Epithelial cell of proximal tubule (primary cell): Measurements from ENCODE around the gene COL9A3. TPM values are rescaled to one million over a fixed set of nuclear protein-coding genes. Genes with fewer than 3 reads are reported as not detected.

Source experiments
- DNase-seq: peaks from one replicate; pipeline ENCODE4 v3.0.0-alpha.2; 2011; ENCODE audit warnings: low read depth
- H3K4me3 ChIP-seq: 2 replicates; pipeline ENCODE4 v1.5.1; 2011; ENCODE audit warnings: low read depth, mild to moderate bottlenecking, low read length
- total RNA-seq: library from RNA; depleted of rRNA; stranded (reverse); fragments of >200 nt; gene quantifications from 2 replicates; pipeline ENCODE4 v1.2.3, GENCODE V29; 2015
- TF ChIP-seq, protein P1 (sequence below): conservative IDR thresholded peaks from 2 replicates; pipeline ENCODE4 v1.5.1; 2012; ENCODE audit warnings: low read depth, mild to moderate bottlenecking, low read length

The COL9A3 gene
- total RNA-seq, 1 donor from 2014 or later = 2.8 TPM

DNA sequence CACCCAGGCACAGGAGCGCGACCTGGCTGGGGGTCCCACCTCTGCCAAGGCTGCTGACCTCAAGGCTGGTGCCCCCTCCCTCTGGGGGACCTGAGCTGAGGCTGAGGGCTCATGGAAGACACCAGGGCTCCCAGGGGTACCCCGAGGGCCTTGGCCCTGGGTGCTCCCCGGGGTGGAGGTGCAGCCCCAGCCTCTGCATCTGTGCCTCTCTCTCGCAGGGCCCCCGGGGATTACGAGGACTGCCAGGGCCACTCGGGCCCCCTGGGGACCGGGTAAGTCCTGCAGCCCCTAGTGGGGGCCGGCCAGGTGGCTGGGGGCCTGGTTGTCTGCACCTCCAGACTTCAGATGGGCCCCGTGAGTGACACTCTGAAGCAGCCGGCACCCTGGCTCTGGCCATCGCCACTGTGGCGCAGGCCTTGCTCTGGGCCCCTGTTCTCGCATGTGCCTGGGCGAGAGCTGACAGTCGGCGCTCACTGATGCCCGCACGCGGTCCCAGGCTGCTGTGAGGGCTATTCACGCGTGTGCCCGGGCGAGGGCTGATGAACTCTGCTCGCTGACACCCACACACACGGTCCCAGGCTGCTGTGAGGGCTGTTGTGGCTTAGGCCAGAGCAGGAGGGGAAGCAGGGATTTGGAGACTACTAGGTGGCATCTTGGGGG, 9.3 kb downstream of the COL9A3 start:
- DNase-seq = no peak
- TF ChIP-seq, protein P1, sequence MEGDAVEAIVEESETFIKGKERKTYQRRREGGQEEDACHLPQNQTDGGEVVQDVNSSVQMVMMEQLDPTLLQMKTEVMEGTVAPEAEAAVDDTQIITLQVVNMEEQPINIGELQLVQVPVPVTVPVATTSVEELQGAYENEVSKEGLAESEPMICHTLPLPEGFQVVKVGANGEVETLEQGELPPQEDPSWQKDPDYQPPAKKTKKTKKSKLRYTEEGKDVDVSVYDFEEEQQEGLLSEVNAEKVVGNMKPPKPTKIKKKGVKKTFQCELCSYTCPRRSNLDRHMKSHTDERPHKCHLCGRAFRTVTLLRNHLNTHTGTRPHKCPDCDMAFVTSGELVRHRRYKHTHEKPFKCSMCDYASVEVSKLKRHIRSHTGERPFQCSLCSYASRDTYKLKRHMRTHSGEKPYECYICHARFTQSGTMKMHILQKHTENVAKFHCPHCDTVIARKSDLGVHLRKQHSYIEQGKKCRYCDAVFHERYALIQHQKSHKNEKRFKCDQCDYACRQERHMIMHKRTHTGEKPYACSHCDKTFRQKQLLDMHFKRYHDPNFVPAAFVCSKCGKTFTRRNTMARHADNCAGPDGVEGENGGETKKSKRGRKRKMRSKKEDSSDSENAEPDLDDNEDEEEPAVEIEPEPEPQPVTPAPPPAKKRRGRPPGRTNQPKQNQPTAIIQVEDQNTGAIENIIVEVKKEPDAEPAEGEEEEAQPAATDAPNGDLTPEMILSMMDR = no peak
- H3K4me3 ChIP-seq = no peak overlapping the region

DNA sequence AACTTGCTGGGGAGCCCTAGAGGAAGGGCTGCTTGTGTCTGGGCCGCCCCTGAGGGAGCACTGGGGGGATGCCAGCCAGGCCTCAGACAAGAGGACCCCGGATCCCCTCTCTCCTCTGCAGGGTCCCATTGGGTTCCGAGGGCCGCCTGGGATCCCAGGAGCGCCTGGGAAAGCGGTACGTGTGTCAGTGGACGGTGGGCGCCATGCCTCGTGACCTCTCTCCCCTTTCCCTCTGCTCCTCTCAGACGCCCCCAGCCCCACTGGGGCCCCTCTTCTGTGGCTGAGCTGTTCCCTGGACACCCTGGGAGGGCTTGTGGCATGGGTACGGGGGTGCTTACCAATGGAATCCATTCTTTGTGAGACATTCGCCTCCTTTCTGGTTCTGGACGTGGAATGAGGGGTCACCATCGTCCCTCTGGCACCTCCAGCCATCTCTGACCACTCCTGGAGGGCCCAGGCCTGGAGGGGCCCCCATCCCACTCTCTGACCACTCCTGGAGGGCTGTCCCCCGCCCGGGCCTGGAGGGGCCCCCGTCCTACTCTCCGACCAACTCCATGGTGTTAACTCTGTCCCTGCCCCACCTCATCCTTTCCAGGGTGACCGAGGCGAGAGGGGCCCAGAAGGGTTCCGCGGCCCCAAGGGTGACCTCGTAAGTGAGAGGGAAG, 9.9 kb downstream of the COL9A3 start:
- no peak for DNase-seq
- TF ChIP-seq, protein P1 = no peak
- H3K4me3 ChIP-seq = no peak overlapping the region

DNA sequence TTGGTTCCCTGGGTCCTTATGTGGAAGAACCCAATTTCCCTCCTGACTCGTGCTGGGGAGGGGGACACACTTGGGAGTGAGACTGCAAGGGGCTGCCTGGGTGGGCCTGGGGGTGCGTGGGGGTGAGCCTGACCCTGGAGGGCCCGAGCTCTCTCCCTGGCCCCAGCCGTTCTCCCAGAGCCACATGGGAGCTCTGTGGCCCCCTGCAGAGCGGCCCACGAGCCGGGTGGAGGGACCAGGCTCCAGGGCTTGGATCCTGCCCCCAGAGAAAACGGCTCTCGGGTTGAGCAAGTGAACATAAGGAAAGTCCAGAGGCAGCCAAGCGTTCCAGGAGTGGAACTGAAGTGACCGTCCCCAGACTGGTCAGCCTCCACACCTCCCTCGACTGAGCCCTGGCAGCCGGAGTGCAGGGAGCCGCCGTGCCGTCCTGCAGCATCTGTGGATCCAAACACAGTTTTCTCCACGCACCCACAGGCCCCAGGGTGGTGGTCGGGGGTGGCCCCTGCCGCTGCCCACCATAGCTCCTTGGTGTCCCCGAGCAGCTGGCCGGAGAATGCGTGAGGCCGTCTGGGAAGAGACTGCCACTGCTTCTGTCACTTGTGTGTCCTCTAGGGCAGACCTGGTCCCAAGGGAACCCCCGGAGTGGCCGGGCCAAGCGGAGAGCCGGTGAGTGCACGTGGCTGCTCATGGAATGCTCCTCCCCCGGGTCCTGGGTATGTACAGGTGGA, 10.6 kb downstream of the COL9A3 start:
- TF ChIP-seq, protein P1 = no peak
- no peak overlapping the region for H3K4me3 ChIP-seq
- no peak for DNase-seq

DNA sequence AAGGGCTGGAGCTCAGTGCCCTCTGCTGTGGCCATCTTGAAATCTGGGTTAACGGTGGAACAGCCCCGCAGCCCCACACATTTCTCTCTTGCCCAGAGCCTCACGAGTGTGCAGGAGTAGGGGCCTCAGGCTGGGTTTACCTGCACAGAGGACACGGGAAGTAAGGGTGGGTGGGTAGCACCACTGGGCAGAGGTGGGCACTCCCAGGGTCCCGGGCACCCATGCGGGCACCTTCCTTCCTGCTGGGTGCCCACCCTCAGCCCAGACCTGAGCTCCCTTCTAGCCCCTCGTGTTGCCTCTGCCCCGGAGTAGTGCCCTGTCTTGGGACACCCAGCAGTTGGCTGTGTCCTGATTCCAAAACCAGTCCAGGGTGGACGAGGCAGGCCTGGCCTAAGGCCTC, 11.2 kb downstream of the COL9A3 start:
- DNase-seq = no peak
- TF ChIP-seq, protein P1 = no peak
- no peak overlapping the region for H3K4me3 ChIP-seq

DNA sequence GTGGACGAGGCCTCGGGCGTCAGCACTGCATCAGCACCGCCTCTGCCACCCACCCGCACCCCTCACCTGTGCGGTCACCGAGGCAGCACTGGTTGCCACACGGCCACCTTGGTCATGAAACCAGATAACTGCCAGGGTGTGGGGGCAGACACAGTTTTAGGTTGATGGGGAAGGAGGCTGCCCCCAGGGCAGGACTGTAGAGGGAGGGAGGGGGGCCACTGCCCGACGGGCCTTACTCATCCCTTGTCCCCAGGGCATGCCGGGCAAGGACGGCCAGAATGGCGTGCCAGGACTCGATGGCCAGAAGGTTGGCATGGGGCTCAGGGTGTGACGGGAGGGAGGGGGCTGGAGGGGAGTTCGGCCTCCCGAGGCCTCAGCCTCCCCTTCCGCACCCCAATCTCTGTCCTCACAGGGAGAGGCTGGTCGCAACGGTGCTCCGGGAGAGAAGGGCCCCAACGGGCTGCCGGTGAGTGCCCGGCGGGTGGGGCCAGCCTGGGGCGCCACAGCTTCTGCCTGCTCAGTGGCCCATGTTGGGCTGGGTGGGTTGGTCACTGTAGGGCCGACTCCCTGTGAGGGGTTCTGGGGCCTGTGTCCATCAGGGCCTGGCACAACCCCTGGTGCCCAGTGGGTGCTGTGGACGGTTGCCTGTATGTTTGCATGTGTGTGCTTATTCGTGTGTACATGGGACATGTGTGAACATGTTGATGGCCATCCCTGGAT, 11.8 kb downstream of the COL9A3 start:
- no peak for DNase-seq
- no peak overlapping the region for H3K4me3 ChIP-seq
- TF ChIP-seq, protein P1 = no peak

DNA sequence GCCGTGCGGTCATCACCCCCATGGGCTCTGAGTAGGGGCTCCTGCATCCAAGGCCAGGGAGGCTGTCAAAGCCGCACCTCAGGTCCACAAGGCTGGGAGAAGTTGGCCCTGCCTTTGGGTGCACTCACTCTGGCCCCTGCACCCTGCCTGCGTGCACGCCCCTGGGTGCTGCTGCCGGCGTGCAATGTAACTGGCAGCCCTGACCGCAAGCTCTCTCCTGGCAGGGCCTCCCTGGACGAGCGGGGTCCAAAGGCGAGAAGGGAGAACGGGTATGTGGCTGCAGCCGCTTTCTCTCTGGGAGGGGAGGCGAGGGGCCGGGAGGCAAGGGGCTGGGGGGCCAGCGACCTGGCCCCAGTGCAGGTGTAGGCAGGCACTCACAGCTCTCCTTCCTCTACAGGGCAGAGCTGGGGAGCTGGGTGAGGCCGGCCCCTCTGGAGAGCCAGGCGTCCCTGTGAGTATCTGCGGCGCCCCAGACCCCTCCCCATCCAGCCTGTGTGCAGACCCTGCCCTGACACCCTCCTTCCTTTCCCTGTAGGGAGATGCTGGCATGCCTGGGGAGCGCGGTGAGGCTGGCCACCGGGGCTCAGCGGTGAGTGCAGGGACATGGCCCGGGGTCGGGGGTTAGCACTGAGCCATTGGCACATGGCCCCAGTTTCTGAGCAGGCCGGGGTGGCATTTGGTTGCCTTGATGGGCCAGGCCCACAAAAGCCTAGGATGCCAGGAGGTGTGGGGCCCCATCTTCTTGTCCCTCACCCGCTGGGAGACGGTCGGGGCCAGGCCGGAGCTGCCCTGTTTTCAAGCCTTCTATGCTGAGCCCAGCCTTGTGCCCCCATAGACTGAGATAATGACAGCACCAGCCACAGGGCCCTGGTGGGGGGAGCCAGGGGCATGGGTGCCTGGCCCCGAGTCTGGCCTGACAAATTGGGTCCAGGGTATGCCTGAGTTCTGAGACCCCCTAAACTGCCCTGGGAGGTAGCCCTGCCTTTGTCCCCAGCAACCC, 12.7 kb downstream of the COL9A3 start:
- DNase-seq = no peak
- TF ChIP-seq, protein P1 = no peak
- H3K4me3 ChIP-seq = no peak overlapping the region
